Adrenal gland (tissue), 12 donors: ENCODE measurements around the gene APMAP. TPM values are rescaled to one million over a fixed set of nuclear protein-coding genes. Genes with fewer than 3 reads are reported as not detected.
A peak's percentile ranks its signal among the peaks of the same experiment; 100 is the strongest.

Experiments used
- DNase-seq, 7 donors: peaks; one replicate each; pipeline ENCODE4 v3.0.0-alpha.2; 2019 to 2020
- H3K27ac ChIP-seq, 5 donors: fragments of 200-600 bp; sonication (generic) in 4 of 5; 1 replicate in 3 of 5; 2 replicates in 2 of 5; pipeline versions ENCODE4 v1.5.1 to v1.8.0; 2016 to 2020; ENCODE audit warnings: mild to moderate bottlenecking in 1 of 5
- H3K27me3 ChIP-seq: fragments of 200-600 bp; 2 replicates; pipeline ENCODE4 v1.8.0; 2021
- H3K36me3 ChIP-seq, 2 donors: fragments of 200-600 bp; replicated peaks in 1 of 2; 1 replicate in 1 of 2; 2 replicates in 1 of 2; pipeline versions ENCODE4 v1.5.1 to v1.8.0; 2018 to 2022
- H3K4me1 ChIP-seq, 2 donors: fragments of 200-600 bp; replicated peaks in 1 of 2; 1 replicate in 1 of 2; 2 replicates in 1 of 2; pipeline versions ENCODE4 v1.5.1 to v1.8.0; 2018 to 2021
- H3K4me3 ChIP-seq, 4 donors: fragments of 200-600 bp; sonication (generic) in 3 of 4; one replicate each; pipeline ENCODE4 v1.5.1; 2016 to 2018
- H3K9me3 ChIP-seq, 3 donors: fragments of 200-600 bp; sonication (generic) in 1 of 3; replicated peaks in 1 of 3; 1 replicate in 2 of 3; 2 replicates in 1 of 3; pipeline versions ENCODE4 v1.5.1 to v1.8.0; 2016 to 2021
- CTCF ChIP-seq, 6 experiments: fragments of 450-650 bp in 4 of 6; fragments of 200-600 bp in 2 of 6; sonication (generic) in 1 of 6; IDR thresholded peaks; 1 replicate in 5 of 6; 2 replicates in 1 of 6; pipeline versions ENCODE4 v1.5.1 to v1.8.0; 2016 to 2021; ENCODE audit warnings: antibody characterized with exemption in 6 of 6, mild to moderate bottlenecking in 2 of 6, moderate library complexity in 1 of 6
- POLR2A ChIP-seq, 2 donors: fragments of 450-650 bp; IDR thresholded peaks; one replicate each; pipeline ENCODE4 v1.6.1; 2017; ENCODE audit warnings: antibody characterized with exemption in 2 of 2, mild to moderate bottlenecking in 2 of 2, moderate library complexity in 1 of 2
- WGBS, 4 donors: extraction: QIAGEN DNeasy Blood & Tissue Kit in 2 of 4; methylation state at CpG; one replicate each; pipeline versions ENCODE4 v1.1.5 to v1.1.7; 2013 to 2017; 5-methylcytosine and 5-hydroxymethylcytosine counted together
- intact Hi-C, 2 donors: fragments of 100-400 bp; cut with DNase I; formaldehyde crosslinking; loops; one replicate each; pipeline versions ENCODE4 v1.14.1 to v1.15.0; 2022 to 2023
- polyA plus RNA-seq, 3 donors: library from polyadenylated mRNA; stranded (reverse); fragments of 200-250 nt in 2 of 3; fragments of 350-450 nt in 1 of 3; fragmentation: Illumina TruSeq in 1 of 3; extraction: RNeasy Lipid Tissue Mini Kit (QIAGEN cat#74804) in 1 of 3; gene quantifications; one replicate each; pipeline ENCODE4 v1.2.3, GENCODE V29; 2013 to 2014
- total RNA-seq, 9 donors: library from RNA; depleted of rRNA in 4 of 9; stranded (reverse); fragments of >200 nt in 4 of 9; fragments of 120-200 nt in 1 of 9; fragmentation: NEBNext Ultra II Directional in 1 of 9; extraction: Animal tissue kit (Norgen Biotek cat#: 25700) in 1 of 9; gene quantifications; one replicate each; pipeline versions ENCODE4 v1.1.0 to v1.2.4, GENCODE V29; 2013 to 2023
- donor health status: healthy with polysubstance abuse.
- donor health status: Bipolar disorder and iron deficiency.
- donor health status: DM: yes; HTN: yes; CAD: no.
- donor health status: DM: no; HTN: no; CAD: no.
- donor health status: DM: no; HTN: no; CAD: no.
- donor health status: DM: yes; HTN: yes; CAD: no.

The APMAP gene
- total and polyA plus RNA-seq, 12 donors = 30.3 to 110 (median 69.7) TPM

- 88 to 95% (median 91%) methylated on average over 9 to 14 of the region's 14 CpGs for WGBS, 4 donors
- DNase-seq = peak in 1 of 7 donors; percentile 8
- Histone ChIP-seq H3K4me3 (no peak overlapping the region), H3K27ac (no peak overlapping the region), H3K4me1 (no peaks in the 10 kb centered on the region), H3K9me3 (no peaks in the 10 kb centered on the region), H3K36me3 (peaks cover 0 to 22% of the 10 kb centered on the region in 2 donors), H3K27me3 (no peaks in the 10 kb centered on the region)
- intact Hi-C loops = no loop called here
- no peak for TF ChIP-seq POLR2A (IDR thresholded peaks at IDR 0.05)
- TF ChIP-seq CTCF (IDR thresholded peaks at IDR 0.05) = no peak
These were observed 24.8 kb upstream of the APMAP start for GRCh38 chr20:25017257-25017803.

- Histone ChIP-seq H3K27ac (no peak overlapping the region), H3K4me1 (no peaks in the 10 kb centered on the region), H3K4me3 (no peak overlapping the region), H3K36me3 (peaks cover 0 to 29% of the 10 kb centered on the region in 2 donors), H3K9me3 (no peaks in the 10 kb centered on the region), H3K27me3 (no peaks in the 10 kb centered on the region)
- peak in 1 of 7 donors; percentile 3 for DNase-seq
- TF ChIP-seq CTCF (IDR thresholded peaks at IDR 0.05) (no peak), POLR2A (IDR thresholded peaks at IDR 0.05) (no peak)
- 90 to 95% (median 92%) methylated on average over 10 to 11 of the region's 11 CpGs for WGBS, 4 donors
- intact Hi-C loops = no loop called here
These were observed 23.9 kb upstream of the APMAP start for GRCh38 chr20:25016471-25016870.

GRCh38 chr20:25015986-25016385, 23.4 kb upstream of the APMAP start:
- DNase-seq = peak in 1 of 7 donors; percentile 7
- Histone ChIP-seq H3K4me1 (no peaks in the 10 kb centered on the region), H3K4me3 (no peak overlapping the region), H3K27me3 (no peaks in the 10 kb centered on the region), H3K36me3 (peaks cover 0 to 30% of the 10 kb centered on the region in 2 donors), H3K27ac (no peak overlapping the region), H3K9me3 (no peaks in the 10 kb centered on the region)
- 88 to 95% (median 92%) methylated on average over 11 of the region's 11 CpGs for WGBS, 4 donors
- intact Hi-C loops = no loop called here
- TF ChIP-seq POLR2A (IDR thresholded peaks at IDR 0.05) = no peak
- TF ChIP-seq CTCF (IDR thresholded peaks at IDR 0.05) = no peak

- Histone ChIP-seq H3K9me3 (no peaks in the 10 kb centered on the region), H3K36me3 (peaks cover 0 to 30% of the 10 kb centered on the region in 2 donors), H3K27me3 (no peaks in the 10 kb centered on the region), H3K27ac (no peak overlapping the region), H3K4me1 (no peaks in the 10 kb centered on the region), H3K4me3 (no peak overlapping the region)
- TF ChIP-seq CTCF (IDR thresholded peaks at IDR 0.05) (no peak), POLR2A (IDR thresholded peaks at IDR 0.05) (no peak)
- WGBS, 4 donors = 90 to 95% (median 94%) methylated on average over 8 to 11 of the region's 11 CpGs
- peak in 2 of 7 donors; percentile 3 to 27 for DNase-seq
- intact Hi-C loops = no loop called here
These were observed 22.3 kb upstream of the APMAP start for GRCh38 chr20:25014816-25015215.
